Activated T-helper 1 cell treated with anti-CD3 and anti-CD28 coated beads, Interleukin-2, amount 50 U/mL, for 16 hours (primary cell): ENCODE results near the gene OR5AK2.
"Not testable (repeated sequence)": the region's sequence is repeated elsewhere in the genome, so short reads cannot be mapped to it uniquely, and the experiment has no call there.

Experiments used
- DNase-seq, 2 donors: peaks; one replicate each; pipeline ENCODE4 v3.0.0-alpha.2; 2020; ENCODE audit warnings: low read depth in 1 of 2, low spot score in 1 of 2

The OR5AK2 gene, protein sequence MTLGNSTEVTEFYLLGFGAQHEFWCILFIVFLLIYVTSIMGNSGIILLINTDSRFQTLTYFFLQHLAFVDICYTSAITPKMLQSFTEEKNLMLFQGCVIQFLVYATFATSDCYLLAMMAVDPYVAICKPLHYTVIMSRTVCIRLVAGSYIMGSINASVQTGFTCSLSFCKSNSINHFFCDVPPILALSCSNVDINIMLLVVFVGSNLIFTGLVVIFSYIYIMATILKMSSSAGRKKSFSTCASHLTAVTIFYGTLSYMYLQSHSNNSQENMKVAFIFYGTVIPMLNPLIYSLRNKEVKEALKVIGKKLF

DNA sequence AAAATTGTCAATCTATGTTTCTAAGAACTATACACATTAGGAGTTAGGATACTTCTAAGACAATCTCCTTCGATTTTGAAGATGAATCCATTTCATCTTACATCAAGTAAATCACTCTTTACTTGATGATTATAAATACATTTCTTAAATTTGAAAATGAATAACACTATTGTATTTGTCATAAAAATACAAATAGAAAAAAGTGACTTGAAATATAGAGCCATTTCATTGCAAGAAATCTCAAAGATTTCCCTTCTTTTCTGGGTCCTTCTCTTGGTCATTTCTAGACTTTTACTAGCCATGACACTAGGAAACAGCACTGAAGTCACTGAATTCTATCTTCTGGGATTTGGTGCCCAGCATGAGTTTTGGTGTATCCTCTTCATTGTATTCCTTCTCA is at the start of gene OR5AK2:
TSS of gene OR5AK2 (plus strand) at position 301 of the 400 bp plus-strand sequence. CDS start at position 301, 0 bp downstream.
- DNase-seq: no peak

DNA sequence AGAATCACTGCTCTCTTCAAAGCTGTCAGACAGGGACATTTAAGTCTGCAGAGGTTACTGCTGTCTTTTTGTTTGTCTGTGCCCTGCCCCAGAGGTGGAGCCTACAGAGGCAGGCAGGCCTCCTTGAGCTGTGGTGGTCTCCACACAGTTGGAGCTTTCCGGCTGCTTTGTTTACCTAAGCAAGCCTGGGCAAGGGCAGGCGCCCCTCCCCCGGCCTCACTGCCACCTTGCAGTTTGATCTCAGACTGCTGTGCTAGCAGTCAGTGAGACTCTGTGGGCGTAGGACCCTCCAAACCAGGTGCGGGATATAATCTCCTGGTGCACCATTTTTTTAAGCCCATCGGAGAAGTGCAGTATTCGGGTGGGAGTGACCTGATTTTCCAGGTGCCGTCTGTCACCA is 43.2 kb upstream of the OR5AK2 start:
- DNase-seq: not testable (repeated sequence)

DNA sequence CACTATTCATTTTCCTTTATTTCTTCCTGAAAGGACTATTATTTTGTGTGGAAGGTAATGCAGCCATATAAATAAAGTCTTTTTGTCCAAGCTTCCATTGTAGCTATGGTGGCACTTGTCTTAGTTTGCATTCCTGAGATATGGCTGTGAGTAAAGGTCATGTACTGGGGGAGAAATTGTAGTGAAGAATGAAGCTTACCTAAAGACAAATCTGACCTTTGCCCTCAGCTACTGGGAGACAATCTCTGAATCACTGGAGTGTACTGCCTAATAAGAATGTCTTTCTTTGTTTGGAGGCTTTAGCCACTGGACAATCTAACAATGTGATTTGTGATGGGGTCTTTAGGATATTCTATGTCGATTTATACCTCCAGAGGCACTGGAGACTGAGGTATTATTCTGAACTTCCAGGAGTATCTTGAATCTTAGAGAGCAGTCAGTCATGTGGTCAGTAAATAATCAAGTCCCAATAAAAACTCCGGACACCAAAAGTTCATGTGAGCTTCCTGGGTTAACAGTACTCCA is 39.7 kb upstream of the OR5AK2 start:
- no peak for DNase-seq

DNA sequence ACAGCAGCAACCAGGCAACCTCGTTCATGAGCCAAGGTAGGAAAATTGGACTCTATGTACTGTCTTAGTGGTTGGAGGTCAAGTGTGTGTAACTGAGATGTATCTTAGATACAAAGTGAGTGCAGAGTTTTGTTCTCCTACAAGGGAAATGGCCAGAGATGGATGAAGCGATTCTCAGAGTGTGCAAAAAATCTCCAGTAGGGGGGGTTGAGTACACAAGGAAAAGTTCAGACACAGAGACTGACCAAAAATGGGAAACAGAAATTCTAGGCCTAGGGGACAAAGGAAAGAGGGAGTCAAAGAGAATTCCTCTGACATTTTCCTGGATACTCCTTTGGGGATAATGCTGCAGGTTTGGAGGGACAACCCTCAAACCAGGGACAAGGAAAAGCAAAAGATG is 38.2 kb upstream of the OR5AK2 start:
- no peak for DNase-seq

DNA sequence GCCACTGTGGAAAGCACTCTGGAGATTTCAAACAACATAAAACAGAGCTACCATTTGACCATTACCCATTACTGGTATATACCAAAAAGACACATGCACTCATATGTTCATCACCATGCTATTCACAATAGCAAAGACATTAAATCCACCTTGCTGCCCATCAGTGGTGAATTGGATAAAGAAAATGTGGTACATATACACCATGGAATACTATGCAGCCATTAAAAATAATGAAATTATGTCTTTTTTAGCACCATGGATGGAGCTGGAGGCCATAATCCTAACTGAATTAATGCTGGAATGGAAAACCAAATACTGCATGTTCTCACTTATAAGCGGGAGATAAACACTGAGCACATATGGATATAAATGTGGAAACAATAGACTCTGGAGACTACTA is 34.8 kb upstream of the OR5AK2 start:
- not testable (repeated sequence) for DNase-seq

DNA sequence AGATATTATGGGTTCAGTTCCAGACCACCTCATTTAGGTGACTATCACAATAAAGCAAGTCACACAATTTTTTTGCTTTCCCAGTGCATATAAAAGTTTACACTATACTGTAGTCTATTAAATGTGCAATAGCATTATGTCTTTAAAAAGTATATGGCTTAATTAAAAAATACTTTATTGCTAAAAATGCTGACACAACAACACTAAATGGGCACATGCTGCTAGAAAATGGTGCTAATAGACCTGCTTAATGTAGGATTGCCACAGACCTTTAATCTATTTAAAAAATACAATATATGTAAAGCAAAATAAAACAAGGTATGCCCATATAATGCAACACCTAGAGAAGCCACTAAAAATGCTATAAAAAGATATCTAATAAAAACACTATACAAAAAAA is 27.1 kb upstream of the OR5AK2 start:
- no peak for DNase-seq

DNA sequence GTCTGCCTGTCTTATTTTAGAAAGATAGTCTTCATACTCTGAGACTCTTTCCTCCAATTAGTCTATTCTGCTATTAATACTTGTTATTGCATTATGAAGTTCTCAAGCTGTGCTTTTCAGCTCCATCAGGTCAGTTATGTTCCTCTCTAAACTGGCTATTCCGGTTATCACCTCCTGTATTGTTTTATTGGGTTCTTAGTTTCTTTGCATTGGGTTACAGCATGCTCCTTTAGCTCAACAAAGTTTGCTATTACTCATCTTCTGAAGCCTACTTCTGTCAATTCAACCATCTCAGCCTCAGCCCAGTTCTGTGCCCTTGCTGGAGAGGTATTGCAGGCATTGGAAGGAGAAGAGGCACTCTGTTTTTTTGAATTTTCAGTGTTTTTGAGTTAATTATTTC is 21.0 kb upstream of the OR5AK2 start:
- no peak for DNase-seq

DNA sequence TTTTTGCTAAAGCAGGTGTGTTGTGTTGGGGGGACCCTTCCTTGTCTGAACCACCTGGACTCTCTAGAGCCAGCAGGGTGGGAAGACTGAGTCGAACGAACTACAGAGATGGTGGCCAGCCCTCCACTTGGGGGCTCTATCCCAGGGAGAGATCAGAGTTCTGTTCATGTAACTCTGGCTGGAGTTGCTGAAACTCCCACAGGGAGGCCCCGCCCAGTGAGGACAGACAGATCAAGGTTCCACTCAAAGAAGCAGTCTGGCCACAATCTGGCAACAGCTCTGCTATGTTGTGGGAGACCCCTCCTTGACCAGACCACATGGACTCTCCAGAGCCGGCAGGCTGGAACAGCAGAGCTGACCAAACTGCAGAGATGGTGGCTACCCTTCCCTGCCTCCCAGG is 20.2 kb upstream of the OR5AK2 start:
- DNase-seq: no peak

DNA sequence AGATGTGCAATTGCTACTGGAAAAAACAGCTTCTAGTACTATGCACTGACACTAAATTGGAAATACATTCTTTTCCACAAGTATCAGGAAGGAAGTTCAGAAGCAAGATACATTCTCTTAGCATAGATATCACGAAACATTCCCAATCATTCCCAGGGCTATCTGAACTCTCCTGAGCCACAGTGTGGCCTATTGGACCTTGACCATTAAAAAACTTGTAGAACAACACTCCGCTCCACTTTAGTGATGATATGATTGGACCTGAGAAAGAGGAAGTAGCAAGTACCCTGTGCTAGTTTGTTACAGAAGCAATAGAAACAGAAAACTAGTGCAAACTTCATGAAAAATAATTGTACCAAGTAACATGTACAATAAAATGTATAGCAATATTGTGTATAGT is 11.4 kb upstream of the OR5AK2 start:
- DNase-seq: no peak

DNA sequence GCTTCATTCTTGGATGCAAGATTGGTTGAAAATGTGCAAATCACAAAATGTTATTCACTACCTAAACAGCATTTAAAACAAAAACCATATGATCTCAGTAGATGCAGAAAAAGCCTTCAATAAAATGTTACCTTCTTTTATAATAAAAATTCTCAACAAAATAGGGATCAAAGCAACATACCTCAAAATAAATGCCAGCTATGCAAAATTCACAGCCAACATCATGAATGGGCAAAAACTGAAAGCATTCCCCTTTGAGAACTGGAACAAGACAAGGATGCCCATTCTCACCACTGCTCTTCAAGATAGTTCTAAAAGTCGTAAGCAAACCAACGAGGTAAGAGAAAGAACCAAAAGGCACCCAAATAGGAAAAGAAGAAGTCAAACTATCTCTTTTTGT is 2.0 kb downstream of the OR5AK2 start:
- DNase-seq: no peak

DNA sequence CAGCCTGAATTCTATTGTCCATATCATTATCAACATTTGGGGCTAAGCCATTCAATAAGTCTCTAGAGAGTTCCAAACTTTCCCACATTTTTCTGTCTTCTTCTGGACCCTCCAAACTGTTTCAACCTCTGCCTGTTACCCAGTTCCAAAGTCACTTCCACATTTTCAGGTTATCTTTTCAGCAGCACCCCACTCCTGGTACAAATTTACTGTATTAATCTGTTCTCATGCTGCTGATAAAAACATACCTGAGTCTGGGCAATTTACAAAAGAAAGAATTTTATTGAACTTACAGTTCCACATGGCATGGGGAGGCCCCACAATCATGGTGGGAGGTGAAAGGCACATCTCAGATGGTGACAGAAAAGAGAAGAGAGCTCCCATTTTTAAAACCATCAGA is 5.8 kb downstream of the OR5AK2 start:
- DNase-seq: no peak

DNA sequence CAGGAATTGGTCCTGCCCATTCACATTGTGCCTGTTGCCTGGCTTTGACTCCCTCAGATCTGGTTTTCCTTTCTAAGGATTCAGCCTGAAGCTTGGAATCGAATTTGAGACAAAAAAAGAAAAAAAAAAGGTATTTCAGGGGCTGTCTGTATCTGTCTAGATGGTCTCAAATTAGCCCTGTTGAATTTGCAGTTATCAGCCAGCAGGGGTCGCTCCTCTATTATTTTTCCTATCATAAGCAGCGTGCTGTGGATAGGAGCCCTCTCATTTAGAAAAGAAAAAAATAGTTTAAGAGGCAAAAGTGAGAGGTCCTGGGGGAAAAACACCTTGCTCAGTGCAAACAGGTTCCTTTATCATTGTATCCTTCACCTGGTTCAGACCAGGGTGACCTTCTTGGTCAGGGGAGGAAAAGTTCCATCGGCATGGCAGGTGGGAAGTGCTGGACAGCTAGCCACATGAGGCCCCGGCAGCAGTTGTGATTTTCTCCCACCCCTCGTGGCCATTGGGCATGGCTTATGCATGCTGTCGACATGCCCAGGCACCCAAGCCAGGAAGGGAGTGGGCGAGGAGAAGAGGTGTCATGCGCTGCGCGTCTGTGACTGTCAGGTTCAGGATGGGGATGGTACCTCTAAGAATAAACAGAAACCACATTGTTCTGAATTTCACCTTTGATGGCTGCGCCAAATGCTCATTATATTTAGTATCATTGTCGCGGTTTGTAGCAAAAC is 13.1 kb downstream of the OR5AK2 start:
- no peak for DNase-seq

DNA sequence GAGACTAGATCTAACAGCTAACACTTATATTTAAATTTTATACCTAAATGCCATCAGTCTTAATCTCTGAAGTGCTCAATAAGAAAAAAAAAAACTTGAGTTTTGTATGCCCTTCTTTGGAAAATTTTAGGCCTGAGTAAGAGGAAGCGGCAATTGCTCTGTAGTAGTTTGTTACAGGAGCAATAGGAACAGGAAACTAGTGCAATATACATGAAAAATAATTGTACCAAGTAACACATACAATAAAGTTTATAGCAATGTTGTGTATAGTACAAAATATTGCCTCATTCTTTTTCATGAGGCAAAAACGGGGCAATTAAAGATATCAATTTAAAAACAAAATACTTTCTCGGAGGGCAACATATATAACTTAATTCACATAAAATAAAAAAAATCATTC is 19.7 kb downstream of the OR5AK2 start:
- DNase-seq: no peak

DNA sequence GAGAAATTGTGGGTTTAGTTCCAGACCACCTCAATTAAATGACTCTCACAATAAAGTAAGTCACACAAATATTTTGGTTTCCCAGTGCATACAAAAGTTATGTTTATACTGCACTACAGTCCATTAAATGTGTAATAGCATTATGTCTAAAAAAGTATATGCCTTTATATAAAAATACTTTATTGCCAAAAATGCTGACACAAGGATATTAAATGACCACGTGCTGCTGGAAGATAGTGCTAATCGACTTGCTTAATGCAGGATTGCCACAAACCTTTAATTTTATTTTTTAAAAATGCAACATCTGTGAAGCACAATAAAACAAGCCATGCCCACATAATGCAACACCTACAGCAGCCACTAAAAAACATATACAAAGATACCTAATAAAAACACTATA is 27.0 kb downstream of the OR5AK2 start:
- DNase-seq: no peak

DNA sequence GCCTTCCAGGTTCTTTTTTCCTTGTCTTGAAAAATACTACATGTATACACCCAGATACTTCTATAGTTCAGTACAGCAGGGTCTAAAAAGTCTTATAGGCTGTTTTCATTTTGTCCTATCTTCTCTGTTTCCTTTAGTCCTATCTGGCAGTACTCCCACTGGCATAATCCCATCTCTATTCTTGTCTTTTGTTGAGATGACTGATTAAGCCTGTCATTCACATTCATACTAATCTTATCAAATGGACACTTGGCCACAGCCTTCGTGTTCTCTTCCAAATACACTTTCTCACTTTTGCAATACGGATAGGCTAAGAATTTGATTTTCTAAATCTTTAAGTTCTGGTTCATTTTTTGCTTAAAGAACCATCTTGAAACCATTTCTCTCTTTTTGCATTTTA is 42.8 kb downstream of the OR5AK2 start:
- no peak for DNase-seq
